ENCODE data around the gene XIRP1. TPM values are rescaled to one million over a fixed set of nuclear protein-coding genes. Genes with fewer than 3 reads are reported as not detected.

The XIRP1 gene
- total and polyA plus RNA-seq, 2 of the 13 experiments (the other 11 are each of a cell fraction or from before 2014, with no cell fraction given) = not detected

DNA sequence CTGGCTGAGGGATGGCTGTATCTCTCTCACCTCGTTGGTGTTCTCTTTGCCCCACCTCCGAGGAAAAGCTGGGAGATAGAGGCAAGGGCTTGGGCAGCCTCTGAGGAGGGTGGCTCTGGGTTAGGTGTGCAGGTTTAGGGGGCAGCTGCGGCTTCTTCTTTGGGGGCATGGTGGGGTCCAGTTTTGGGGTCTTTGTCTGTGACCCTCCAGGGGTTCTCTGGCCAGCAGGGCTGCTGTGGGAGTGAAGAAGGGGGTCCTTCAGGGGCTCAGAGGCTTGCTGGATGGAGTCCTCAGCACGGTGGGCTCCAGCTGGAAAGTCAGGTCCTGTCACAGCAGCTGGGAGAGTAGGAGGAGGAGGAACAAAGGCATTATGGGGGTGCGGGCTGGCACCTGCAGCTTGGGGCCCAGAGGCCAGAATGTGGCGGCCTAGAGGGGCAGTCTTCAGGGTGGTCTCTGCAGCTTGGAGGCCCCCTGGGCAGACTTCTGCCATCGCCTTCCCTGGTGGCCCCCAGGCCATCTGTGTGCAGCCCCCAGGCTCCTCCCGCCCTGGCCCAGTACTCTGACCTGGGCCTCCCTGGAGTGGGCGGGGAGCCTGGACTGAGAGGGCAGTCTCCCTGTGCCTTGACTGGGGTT, 7.0 kb downstream of the XIRP1 start:
- TF ChIP-seq, protein P1, sequence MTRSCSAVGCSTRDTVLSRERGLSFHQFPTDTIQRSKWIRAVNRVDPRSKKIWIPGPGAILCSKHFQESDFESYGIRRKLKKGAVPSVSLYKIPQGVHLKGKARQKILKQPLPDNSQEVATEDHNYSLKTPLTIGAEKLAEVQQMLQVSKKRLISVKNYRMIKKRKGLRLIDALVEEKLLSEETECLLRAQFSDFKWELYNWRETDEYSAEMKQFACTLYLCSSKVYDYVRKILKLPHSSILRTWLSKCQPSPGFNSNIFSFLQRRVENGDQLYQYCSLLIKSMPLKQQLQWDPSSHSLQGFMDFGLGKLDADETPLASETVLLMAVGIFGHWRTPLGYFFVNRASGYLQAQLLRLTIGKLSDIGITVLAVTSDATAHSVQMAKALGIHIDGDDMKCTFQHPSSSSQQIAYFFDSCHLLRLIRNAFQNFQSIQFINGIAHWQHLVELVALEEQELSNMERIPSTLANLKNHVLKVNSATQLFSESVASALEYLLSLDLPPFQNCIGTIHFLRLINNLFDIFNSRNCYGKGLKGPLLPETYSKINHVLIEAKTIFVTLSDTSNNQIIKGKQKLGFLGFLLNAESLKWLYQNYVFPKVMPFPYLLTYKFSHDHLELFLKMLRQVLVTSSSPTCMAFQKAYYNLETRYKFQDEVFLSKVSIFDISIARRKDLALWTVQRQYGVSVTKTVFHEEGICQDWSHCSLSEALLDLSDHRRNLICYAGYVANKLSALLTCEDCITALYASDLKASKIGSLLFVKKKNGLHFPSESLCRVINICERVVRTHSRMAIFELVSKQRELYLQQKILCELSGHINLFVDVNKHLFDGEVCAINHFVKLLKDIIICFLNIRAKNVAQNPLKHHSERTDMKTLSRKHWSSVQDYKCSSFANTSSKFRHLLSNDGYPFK (CRISPR knock-in tag; IDR thresholded peaks at IDR 0.05; ENCODE audit: borderline replicate concordance) = no peak
- TF ChIP-seq, protein P2, sequence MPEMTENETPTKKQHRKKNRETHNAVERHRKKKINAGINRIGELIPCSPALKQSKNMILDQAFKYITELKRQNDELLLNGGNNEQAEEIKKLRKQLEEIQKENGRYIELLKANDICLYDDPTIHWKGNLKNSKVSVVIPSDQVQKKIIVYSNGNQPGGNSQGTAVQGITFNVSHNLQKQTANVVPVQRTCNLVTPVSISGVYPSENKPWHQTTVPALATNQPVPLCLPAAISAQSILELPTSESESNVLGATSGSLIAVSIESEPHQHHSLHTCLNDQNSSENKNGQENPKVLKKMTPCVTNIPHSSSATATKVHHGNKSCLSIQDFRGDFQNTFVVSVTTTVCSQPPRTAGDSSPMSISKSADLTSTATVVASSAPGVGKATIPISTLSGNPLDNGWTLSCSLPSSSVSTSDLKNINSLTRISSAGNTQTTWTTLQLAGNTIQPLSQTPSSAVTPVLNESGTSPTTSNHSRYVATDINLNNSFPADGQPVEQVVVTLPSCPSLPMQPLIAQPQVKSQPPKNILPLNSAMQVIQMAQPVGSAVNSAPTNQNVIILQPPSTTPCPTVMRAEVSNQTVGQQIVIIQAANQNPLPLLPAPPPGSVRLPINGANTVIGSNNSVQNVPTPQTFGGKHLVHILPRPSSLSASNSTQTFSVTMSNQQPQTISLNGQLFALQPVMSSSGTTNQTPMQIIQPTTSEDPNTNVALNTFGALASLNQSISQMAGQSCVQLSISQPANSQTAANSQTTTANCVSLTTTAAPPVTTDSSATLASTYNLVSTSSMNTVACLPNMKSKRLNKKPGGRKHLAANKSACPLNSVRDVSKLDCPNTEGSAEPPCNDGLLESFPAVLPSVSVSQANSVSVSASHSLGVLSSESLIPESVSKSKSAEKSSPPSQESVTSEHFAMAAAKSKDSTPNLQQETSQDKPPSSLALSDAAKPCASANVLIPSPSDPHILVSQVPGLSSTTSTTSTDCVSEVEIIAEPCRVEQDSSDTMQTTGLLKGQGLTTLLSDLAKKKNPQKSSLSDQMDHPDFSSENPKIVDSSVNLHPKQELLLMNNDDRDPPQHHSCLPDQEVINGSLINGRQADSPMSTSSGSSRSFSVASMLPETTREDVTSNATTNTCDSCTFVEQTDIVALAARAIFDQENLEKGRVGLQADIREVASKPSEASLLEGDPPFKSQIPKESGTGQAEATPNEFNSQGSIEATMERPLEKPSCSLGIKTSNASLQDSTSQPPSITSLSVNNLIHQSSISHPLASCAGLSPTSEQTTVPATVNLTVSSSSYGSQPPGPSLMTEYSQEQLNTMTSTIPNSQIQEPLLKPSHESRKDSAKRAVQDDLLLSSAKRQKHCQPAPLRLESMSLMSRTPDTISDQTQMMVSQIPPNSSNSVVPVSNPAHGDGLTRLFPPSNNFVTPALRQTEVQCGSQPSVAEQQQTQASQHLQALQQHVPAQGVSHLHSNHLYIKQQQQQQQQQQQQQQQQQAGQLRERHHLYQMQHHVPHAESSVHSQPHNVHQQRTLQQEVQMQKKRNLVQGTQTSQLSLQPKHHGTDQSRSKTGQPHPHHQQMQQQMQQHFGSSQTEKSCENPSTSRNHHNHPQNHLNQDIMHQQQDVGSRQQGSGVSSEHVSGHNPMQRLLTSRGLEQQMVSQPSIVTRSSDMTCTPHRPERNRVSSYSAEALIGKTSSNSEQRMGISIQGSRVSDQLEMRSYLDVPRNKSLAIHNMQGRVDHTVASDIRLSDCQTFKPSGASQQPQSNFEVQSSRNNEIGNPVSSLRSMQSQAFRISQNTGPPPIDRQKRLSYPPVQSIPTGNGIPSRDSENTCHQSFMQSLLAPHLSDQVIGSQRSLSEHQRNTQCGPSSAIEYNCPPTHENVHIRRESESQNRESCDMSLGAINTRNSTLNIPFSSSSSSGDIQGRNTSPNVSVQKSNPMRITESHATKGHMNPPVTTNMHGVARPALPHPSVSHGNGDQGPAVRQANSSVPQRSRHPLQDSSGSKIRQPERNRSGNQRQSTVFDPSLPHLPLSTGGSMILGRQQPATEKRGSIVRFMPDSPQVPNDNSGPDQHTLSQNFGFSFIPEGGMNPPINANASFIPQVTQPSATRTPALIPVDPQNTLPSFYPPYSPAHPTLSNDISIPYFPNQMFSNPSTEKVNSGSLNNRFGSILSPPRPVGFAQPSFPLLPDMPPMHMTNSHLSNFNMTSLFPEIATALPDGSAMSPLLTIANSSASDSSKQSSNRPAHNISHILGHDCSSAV (CRISPR knock-in tag; IDR thresholded peaks at IDR 0.05; ENCODE audit: borderline replicate concordance) = no peak
- TF ChIP-seq KLF13 (CRISPR knock-in tag; IDR thresholded peaks at IDR 0.05) = no peak
- TF ChIP-seq ZNF264 (CRISPR knock-in tag; IDR thresholded peaks at IDR 0.05) = no peak
- TF ChIP-seq ZNF510 (CRISPR knock-in tag; IDR thresholded peaks at IDR 0.05; ENCODE audit: low read depth) = no peak
- TF ChIP-seq BRCA1 (CRISPR knock-in tag; IDR thresholded peaks at IDR 0.05) = no peak
- no peak for TF ChIP-seq ZNF746 (CRISPR knock-in tag; IDR thresholded peaks at IDR 0.05)
- no peak overlapping the region for H3K9ac ChIP-seq (ENCODE audit: insufficient read depth, low read depth, low read length)
- ChIA-PET CTCF (ENCODE audit: low intra/inter-chr PET ratio, low total read pairs) (no interaction called here), POLR2A (interaction anchor here (1.1 kb wide), 1 partner anchor 78 kb away, joined by 3 read pairs; the partner anchor contains the start of genes GORASP1 and TTC21A)
- H4K20me1 ChIP-seq (ENCODE audit: insufficient read depth, low read length) = no peaks in the 10 kb centered on the region
- H3K4me2 ChIP-seq (ENCODE audit: low read depth, low read length) = no peak overlapping the region
- H3K36me3 ChIP-seq (replicated peaks in 1 of 2; ENCODE audit: control insufficient read depth in 1 of 2, insufficient read depth in 2 of 2, low read length in 2 of 2) = no peaks in the 10 kb centered on the region
- DNase-seq (ENCODE audit: low spot score) = no peak
- ATAC-seq = no peak
- no peak overlapping the region for H3K27ac ChIP-seq (ENCODE audit: extremely low read length, insufficient read depth, low read length)
- H3K4me1 ChIP-seq (ENCODE audit: insufficient read depth, low read length) = peaks cover 8% of the 10 kb centered on the region
- H3K79me2 ChIP-seq (ENCODE audit: insufficient read depth, low read length) = no peaks in the 10 kb centered on the region
- no peak for FAIRE-seq
- H3K27me3 ChIP-seq (ENCODE audit: control insufficient read depth in 1 of 2, insufficient read depth in 2 of 2, low read length in 2 of 2) = peaks cover 4 to 31% of the 10 kb centered on the region in 2 experiments; a peak in 4 of 5 replicates
- no TSS peak for BruUV-seq (replicated peaks)
- no peaks in the 10 kb centered on the region for H3K9me3 ChIP-seq (ENCODE audit: low read length)
- intact Hi-C loops (cut with micrococcal nuclease; ENCODE audit: unreplicated experiment) = no loop called here
- H3K4me3 ChIP-seq (replicated peaks in 1 of 3; ENCODE audit: insufficient read depth in 1 of 3, low read depth in 2 of 3, low read length in 3 of 3) = no peak overlapping the region
- WGBS (ENCODE audit: low lambda C conversion rate) = 10% methylated on average over 2 of the region's 9 CpGs
- in situ Hi-C loops (cut with HindIII; ENCODE audit: extremely low pct_ligation_motif_present, low pct_unique_long_range_greater_than_20kb) = loop anchor here (5.0 to 10.0 kb wide), 2 partner anchors 58 to 199 kb away; partner anchors contain the start of gene SLC25A38
- no peak overlapping the region for H2AFZ ChIP-seq (ENCODE audit: low read length)
